Spleen (tissue), 7 donors: ENCODE results near the gene BMP6.

ENCODE experiments used
- CTCF ChIP-seq, 11 experiments: fragments of 200-600 bp in 7 of 11; fragments of 450-650 bp in 4 of 11; sonication (generic) in 4 of 11; IDR thresholded peaks in 8 of 11; conservative IDR thresholded peaks in 3 of 11; 1 replicate in 7 of 11; 2 replicates in 4 of 11; pipeline versions ENCODE4 v1.4.0 to v1.8.0; 2016 to 2021; ENCODE audit warnings: antibody characterized with exemption in 11 of 11, inconsistent platforms in 4 of 11, mild to moderate bottlenecking in 1 of 11
- POLR2A ChIP-seq, 3 donors: fragments of 450-650 bp; IDR thresholded peaks; one replicate each; pipeline ENCODE4 v1.5.1; 2017; ENCODE audit warnings: antibody characterized with exemption in 3 of 3, mild to moderate bottlenecking in 1 of 3
- POLR2AphosphoS5 ChIP-seq, 3 donors: sonication (generic); formaldehyde crosslinking; IDR thresholded peaks; one replicate each; pipeline ENCODE4 v1.5.1; 2017; ENCODE audit warnings: antibody characterized with exemption in 3 of 3
- donor health status: DM: no; HTN: no; CAD: no; lungs with moderate emphysema.
- donor health status: DM: no; HTN: no; CAD: no.
- donor health status: DM: no; HTN: no; CAD: no.

- no peak for TF ChIP-seq CTCF (IDR thresholded peaks at IDR 0.05 in 8 of 11, conservative IDR thresholded peaks at IDR 0.05 in 3 of 11)
- TF ChIP-seq POLR2AphosphoS5 (IDR thresholded peaks at IDR 0.05) = no peak
- no peak for TF ChIP-seq POLR2A (IDR thresholded peaks at IDR 0.05)
These were observed 195.1 kb downstream of the BMP6 start for GRCh38 chr6:7921046-7921445.
